A549 (cell line): ENCODE results near the gene LCN6. TPM values are rescaled to one million over a fixed set of nuclear protein-coding genes. Genes with fewer than 3 reads are reported as not detected.
A peak's percentile ranks its signal among the peaks of the same experiment; 100 is the strongest.

ENCODE experiments used
- ATAC-seq, 2 experiments: fragments of 200-7000 bp in 1 of 2; fragments of >200 bp in 1 of 2; cut with Nextera tagmentation in 1 of 2; cut with Tn5 transposase in 1 of 2; 3 replicates each; pipeline versions ENCODE4 v1.8.0 to v1.9.1; 2018 to 2020; ENCODE audit warnings: mild to moderate bottlenecking in 1 of 2, moderate library complexity in 1 of 2
- CTCF ChIA-PET: fragments of 300-600 bp; sonication (Branson Sonifier 250); formaldehyde crosslinking; extraction: SDS; loops from one replicate; lab custom pipeline; 2021; ENCODE audit warnings: antibody characterized with exemption, inconsistent platforms; lab: Yijun Ruan, JAX
- POLR2A ChIA-PET: fragments of 350-600 bp; formaldehyde crosslinking; extraction: SDS; loops from one replicate; lab custom pipeline; 2021; ENCODE audit warnings: antibody characterized with exemption, inconsistent platforms; lab: Yijun Ruan, JAX
- DNase-seq, 2 experiments: peaks; one replicate each; pipeline versions ENCODE4 v3.0.0 to v3.0.0-alpha.2; 2011 to 2016; ENCODE audit warnings: low read depth in 1 of 2, low spot score in 1 of 2
- FAIRE-seq: peaks from 2 replicates; lab custom pipeline; 2011; peaks lifted over from hg19 to GRCh38; lab: Jason Lieb, UNC
- H3K27ac ChIP-seq, 2 experiments: fragments of >200 bp; sonication (Bioruptor Twin); formaldehyde crosslinking; 3 replicates each; pipeline ENCODE4 v1.5.1; 2016 to 2017
- H3K4me1 ChIP-seq: fragments of >200 bp; sonication (Bioruptor Twin); formaldehyde crosslinking; 3 replicates; pipeline ENCODE4 v1.6.1; 2016
- H3K4me2 ChIP-seq: fragments of >200 bp; sonication (Bioruptor Twin); formaldehyde crosslinking; 3 replicates; pipeline ENCODE4 v1.6.1; 2016
- H3K4me3 ChIP-seq: fragments of >200 bp; sonication (Bioruptor Twin); formaldehyde crosslinking; 3 replicates; pipeline ENCODE4 v1.5.1; 2016
- H3K9me3 ChIP-seq: fragments of >200 bp; sonication (Bioruptor Twin); formaldehyde crosslinking; 3 replicates; pipeline ENCODE4 v1.6.1; 2016
- CTCF ChIP-seq: fragments of >200 bp; sonication (Bioruptor Twin); formaldehyde crosslinking; IDR thresholded peaks from 3 replicates; pipeline ENCODE4 v1.5.1; 2016
- E2F6 ChIP-seq: IDR thresholded peaks from 2 replicates; pipeline ENCODE4 v1.6.1; 2012; ENCODE audit warnings: low read depth, borderline replicate concordance
- FOSL2 ChIP-seq, 2 experiments: fragments of 450-650 bp in 1 of 2; fragments of >200 bp in 1 of 2; sonication (Bioruptor Twin) in 1 of 2; formaldehyde crosslinking; IDR thresholded peaks; 2 replicates each; pipeline versions ENCODE4 v1.5.0 to v1.6.1; 2016 to 2020; ENCODE audit warnings: mild to moderate bottlenecking in 1 of 2, moderate library complexity in 1 of 2
- FOXS1 ChIP-seq: fragments of 250-450 bp; sonication (Bioruptor Pico); IDR thresholded peaks from 2 replicates; pipeline ENCODE4 v1.5.0; 2020; ENCODE audit warnings: mild to moderate bottlenecking, moderate library complexity
- HEYL ChIP-seq: fragments of 250-450 bp; sonication (Bioruptor Pico); IDR thresholded peaks from 2 replicates; pipeline ENCODE4 v1.8.0; 2021; ENCODE audit warnings: mild to moderate bottlenecking, moderate library complexity
- JUN ChIP-seq, 2 experiments: fragments of >200 bp; sonication (Bioruptor Twin); formaldehyde crosslinking; IDR thresholded peaks; 2 replicates in 1 of 2; 3 replicates in 1 of 2; pipeline ENCODE4 v1.6.1; 2016 to 2017
- MAFK ChIP-seq: fragments of 450-650 bp; IDR thresholded peaks from 2 replicates; pipeline ENCODE4 v1.6.1; 2014; ENCODE audit not compliant: partially characterized antibody
- MYC ChIP-seq: IDR thresholded peaks from 2 replicates; pipeline ENCODE4 v1.6.1; 2012; ENCODE audit warnings: mild to moderate bottlenecking, inconsistent platforms, low read length, improper control_type of control experiment, borderline replicate concordance
- NPAS2 ChIP-seq: fragments of 250-450 bp; sonication (Bioruptor Pico); IDR thresholded peaks from 2 replicates; pipeline ENCODE4 v1.8.0; 2022; ENCODE audit warnings: mild to moderate bottlenecking, moderate library complexity, borderline replicate concordance
- POLR2A ChIP-seq: IDR thresholded peaks from 2 replicates; pipeline ENCODE4 v1.6.1; 2012; ENCODE audit warnings: mild to moderate bottlenecking, low read length
- RFX5 ChIP-seq: fragments of 450-650 bp; IDR thresholded peaks from 2 replicates; pipeline ENCODE4 v1.7.1; 2014; ENCODE audit warnings: antibody characterized with exemption, mild to moderate bottlenecking, moderate library complexity
- RNF2 ChIP-seq: fragments of 200-600 bp; sonication (generic); IDR thresholded peaks from 2 replicates; pipeline ENCODE4 v1.6.1; 2016; ENCODE audit warnings: low read depth, mild to moderate bottlenecking, antibody characterized with exemption, moderate library complexity, borderline replicate concordance
- SMC3 ChIP-seq: fragments of >200 bp; sonication (Bioruptor Twin); formaldehyde crosslinking; IDR thresholded peaks from 3 replicates; pipeline ENCODE4 v1.6.1; 2018; ENCODE audit warnings: inconsistent platforms
- TFCP2L1 ChIP-seq: fragments of 250-450 bp; sonication (Bioruptor Pico); IDR thresholded peaks from 2 replicates; pipeline ENCODE4 v1.5.0; 2021; ENCODE audit warnings: mild to moderate bottlenecking
- USF2 ChIP-seq: fragments of 450-650 bp; IDR thresholded peaks from 2 replicates; pipeline ENCODE4 v1.6.1; 2014; ENCODE audit warnings: antibody characterized with exemption
- ZC3H11A ChIP-seq: fragments of 450-650 bp; IDR thresholded peaks from 2 replicates; pipeline ENCODE4 v1.6.1; 2014; ENCODE audit warnings: antibody characterized with exemption, mild to moderate bottlenecking
- ZFP36 ChIP-seq: fragments of 450-650 bp; IDR thresholded peaks from 2 replicates; pipeline ENCODE4 v1.6.1; 2014; ENCODE audit warnings: borderline replicate concordance; ENCODE audit not compliant: partially characterized antibody
- WGBS: methylation state at CpG from one replicate; pipeline ENCODE4 v1.1.6; 2017; ENCODE audit errors: missing lambda C conversion rate; 5-methylcytosine and 5-hydroxymethylcytosine counted together
- polyA plus RNA-seq, 4 experiments: library from polyadenylated mRNA; depleted of rRNA in 3 of 4; stranded (reverse); fragments of >200 nt; fragmentation: RNase III in 1 of 4; extraction: RNeasy Plus Mini Kit Qiagen cat#74134 plus additional on column Dnase treatment in 1 of 4; gene quantifications; 2 replicates in 3 of 4; 3 replicates in 1 of 4; pipeline ENCODE4 v1.2.3, GENCODE V29; 2011 to 2017

LCN6 gene
- polyA plus RNA-seq, 2 of the 4 experiments (the other 2 are of a cell fraction), result not detected

GRCh38 chr9:136714096-136714892, 34.0 kb downstream of the LCN6 start:
- FAIRE-seq (no peak), ATAC-seq (no peak), DNase-seq (no peak)
- H3K4me2 ChIP-seq, result peak overlapping the region; percentile 97; the same call in 1 of the 3 replicates
- ChIA-PET CTCF (interaction anchor here (0.6 to 5.2 kb wide), 11 partner anchors 11 to 321 kb away, joined by 3 to 37 read pairs (median 3); no protein-coding TSS in a partner anchor), POLR2A (interaction anchor here (4.0 kb wide), 1 partner anchor 13 kb away, joined by 30 read pairs; no protein-coding TSS in a partner anchor)
- H3K27ac ChIP-seq, result peak overlapping the region in 1 of 2 experiments; percentile 91; a peak in 1 of 6 replicates
- peaks cover 39% of the 10 kb centered on the region for H3K4me1 ChIP-seq
- H3K9me3 ChIP-seq, result no peaks in the 10 kb centered on the region
- H3K4me3 ChIP-seq, result no peak overlapping the region
- no peak for TF ChIP-seq TFCP2L1 (CRISPR knock-in tag)
- no peak for TF ChIP-seq POLR2A
- no peak for TF ChIP-seq JUN (IDR thresholded peaks at IDR 0.05)
- TF ChIP-seq ZC3H11A, result no peak
- TF ChIP-seq MAFK, result no peak
- TF ChIP-seq ZFP36, result no peak
- TF ChIP-seq USF2, result no peak
- TF ChIP-seq HEYL (CRISPR knock-in tag), result no peak
- TF ChIP-seq FOXS1, result no peak
- 89% methylated on average over 15 of the region's 17 CpGs for WGBS

- H3K4me2 ChIP-seq, result peak overlapping the region; percentile 97
- DNase-seq (no peak), ATAC-seq (peak in 1 of 2 experiments; percentile 3; a peak in 1 of 6 replicates), FAIRE-seq (no peak)
- peak overlapping the region; percentile 66 for H3K4me3 ChIP-seq
- H3K4me1 ChIP-seq, result peaks cover 32% of the 10 kb centered on the region
- H3K27ac ChIP-seq, result peak overlapping the region; percentile 83 to 91; a peak in 4 of 6 replicates
- 39% methylated on average over 5 of the region's 8 CpGs for WGBS
- CTCF ChIA-PET, result interaction anchor here (0.6 to 5.2 kb wide), 12 partner anchors 8 to 321 kb away, joined by 3 to 37 read pairs (median 3); no protein-coding TSS in a partner anchor
- POLR2A ChIA-PET, result interaction anchor here (1.1 to 4.0 kb wide), 2 partner anchors 9 to 14 kb away, joined by 4 to 30 read pairs; no protein-coding TSS in a partner anchor
- no peaks in the 10 kb centered on the region for H3K9me3 ChIP-seq
- no peak for TF ChIP-seq HEYL (CRISPR knock-in tag)
- TF ChIP-seq NPAS2 (CRISPR knock-in tag), result no peak
- no peak for TF ChIP-seq CTCF
- TF ChIP-seq E2F6, result no peak
- no peak for TF ChIP-seq MYC
- TF ChIP-seq SMC3, result no peak
- TF ChIP-seq RFX5, result no peak
- no peak for TF ChIP-seq FOSL2 (IDR thresholded peaks at IDR 0.05)
- TF ChIP-seq FOSL2 (CRISPR knock-in tag; IDR thresholded peaks at IDR 0.05), result no peak
- no peak for TF ChIP-seq RNF2
Observed at GRCh38 chr9:136713550-136713949, 34.8 kb downstream of the LCN6 start.
